ENCODE measurements around the gene CD99.

Gene CD99

GRCh38 chrX:2789569-2789968, 98.5 kb downstream of the CD99 start:
- no peak for TF ChIP-seq CTCF (conservative IDR thresholded peaks at IDR 0.05; ENCODE audit: low read depth)
- no peak overlapping the region for H3K27ac ChIP-seq
- ChIA-PET POLR2A (ENCODE audit: low non-redundant PET) (no interaction called here), CTCF (no interaction called here)
- DNase-seq (ENCODE audit: low spot score): no peak

Measured in RWPE1 (cell line).